Upper lobe of left lung (tissue), 4 donors: ENCODE measurements around the gene HTR5A.

Experiments
- POLR2AphosphoS5 ChIP-seq, 2 donors: sonication (generic); formaldehyde crosslinking; IDR thresholded peaks; one replicate each; pipeline ENCODE4 v1.5.1; 2017; ENCODE audit warnings: antibody characterized with exemption in 2 of 2
- TF ChIP-seq, protein P1 (sequence below), 6 experiments: fragments of 450-650 bp in 4 of 6; fragments of 200-600 bp in 2 of 6; sonication (generic) in 2 of 6; IDR thresholded peaks; one replicate each; pipeline ENCODE4 v1.5.1; 2016 to 2019; ENCODE audit warnings: antibody characterized with exemption in 6 of 6

GRCh38 chr7:155119801-155120382 lies 49.8 kb downstream of the HTR5A start:
- TF ChIP-seq, protein P1, sequence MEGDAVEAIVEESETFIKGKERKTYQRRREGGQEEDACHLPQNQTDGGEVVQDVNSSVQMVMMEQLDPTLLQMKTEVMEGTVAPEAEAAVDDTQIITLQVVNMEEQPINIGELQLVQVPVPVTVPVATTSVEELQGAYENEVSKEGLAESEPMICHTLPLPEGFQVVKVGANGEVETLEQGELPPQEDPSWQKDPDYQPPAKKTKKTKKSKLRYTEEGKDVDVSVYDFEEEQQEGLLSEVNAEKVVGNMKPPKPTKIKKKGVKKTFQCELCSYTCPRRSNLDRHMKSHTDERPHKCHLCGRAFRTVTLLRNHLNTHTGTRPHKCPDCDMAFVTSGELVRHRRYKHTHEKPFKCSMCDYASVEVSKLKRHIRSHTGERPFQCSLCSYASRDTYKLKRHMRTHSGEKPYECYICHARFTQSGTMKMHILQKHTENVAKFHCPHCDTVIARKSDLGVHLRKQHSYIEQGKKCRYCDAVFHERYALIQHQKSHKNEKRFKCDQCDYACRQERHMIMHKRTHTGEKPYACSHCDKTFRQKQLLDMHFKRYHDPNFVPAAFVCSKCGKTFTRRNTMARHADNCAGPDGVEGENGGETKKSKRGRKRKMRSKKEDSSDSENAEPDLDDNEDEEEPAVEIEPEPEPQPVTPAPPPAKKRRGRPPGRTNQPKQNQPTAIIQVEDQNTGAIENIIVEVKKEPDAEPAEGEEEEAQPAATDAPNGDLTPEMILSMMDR (IDR thresholded peaks at IDR 0.05): no peak
- TF ChIP-seq POLR2AphosphoS5 (IDR thresholded peaks at IDR 0.05): no peak
